Choroid plexus epithelial cell (primary cell): Measurements from ENCODE around the gene RIPPLY3.

Experiments used
- DNase-seq: peaks from one replicate; pipeline ENCODE4 v3.0.0-alpha.2; 2010; ENCODE audit warnings: low read depth
- H3K4me3 ChIP-seq: 2 replicates; pipeline ENCODE4 v1.5.1; 2011; ENCODE audit warnings: low read depth, mild to moderate bottlenecking, control low read depth, low read length, moderate library complexity
- CTCF ChIP-seq: conservative IDR thresholded peaks from 2 replicates; pipeline ENCODE4 v1.5.1; 2011; ENCODE audit warnings: low read depth, mild to moderate bottlenecking, control low read depth, inconsistent platforms, low read length, moderate library complexity

RIPPLY3 gene

GRCh38 chr21:36974851-36975192 is 31.7 kb upstream of the RIPPLY3 start:
- DNase-seq, result no peak
- H3K4me3 ChIP-seq, result no peak overlapping the region
- no peak for TF ChIP-seq CTCF

- no peak overlapping the region for H3K4me3 ChIP-seq
- DNase-seq, result peak; percentile 22
- no peak for TF ChIP-seq CTCF
Measured at GRCh38 chr21:36976228-36976861, 30.2 kb upstream of the RIPPLY3 start.

DNA sequence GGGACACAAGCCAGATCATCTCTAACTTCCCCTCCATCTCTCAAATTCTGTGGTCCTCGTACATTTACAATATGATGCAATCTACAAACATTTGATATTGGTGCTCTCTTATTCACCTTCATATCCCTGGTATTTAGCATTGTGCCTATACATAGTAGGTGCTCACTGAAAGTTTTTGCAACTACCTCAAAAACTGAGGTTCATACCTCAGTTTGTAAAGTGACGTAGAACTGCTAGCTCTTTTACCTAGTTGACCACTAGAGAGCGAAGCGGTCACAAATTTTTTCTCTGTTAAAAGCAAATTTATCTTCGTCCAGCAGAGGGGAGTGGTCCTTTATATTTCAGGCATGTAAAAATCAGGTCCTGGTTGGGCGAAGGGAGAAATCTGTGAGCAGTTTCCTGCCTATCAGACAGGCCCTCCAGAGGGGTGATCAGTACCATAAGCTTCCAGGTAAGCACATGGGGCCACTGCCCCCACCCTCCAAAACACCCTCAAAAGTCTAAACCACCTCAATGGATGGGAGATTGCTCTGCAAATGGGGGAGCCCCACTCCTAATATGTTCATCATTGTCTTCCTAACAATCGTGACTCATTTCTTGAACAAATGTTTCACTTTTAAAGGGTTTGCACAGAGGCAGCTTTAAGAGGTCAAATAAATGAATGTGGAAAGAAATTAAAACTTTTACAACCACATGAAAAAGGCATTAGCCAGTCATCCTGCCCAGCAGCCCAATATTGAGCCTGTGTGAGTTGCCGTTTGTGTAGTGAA is 29.4 kb upstream of the RIPPLY3 start:
- peak; percentile 89 for DNase-seq
- TF ChIP-seq CTCF, result peak; percentile 81
- H3K4me3 ChIP-seq, result no peak overlapping the region

DNA sequence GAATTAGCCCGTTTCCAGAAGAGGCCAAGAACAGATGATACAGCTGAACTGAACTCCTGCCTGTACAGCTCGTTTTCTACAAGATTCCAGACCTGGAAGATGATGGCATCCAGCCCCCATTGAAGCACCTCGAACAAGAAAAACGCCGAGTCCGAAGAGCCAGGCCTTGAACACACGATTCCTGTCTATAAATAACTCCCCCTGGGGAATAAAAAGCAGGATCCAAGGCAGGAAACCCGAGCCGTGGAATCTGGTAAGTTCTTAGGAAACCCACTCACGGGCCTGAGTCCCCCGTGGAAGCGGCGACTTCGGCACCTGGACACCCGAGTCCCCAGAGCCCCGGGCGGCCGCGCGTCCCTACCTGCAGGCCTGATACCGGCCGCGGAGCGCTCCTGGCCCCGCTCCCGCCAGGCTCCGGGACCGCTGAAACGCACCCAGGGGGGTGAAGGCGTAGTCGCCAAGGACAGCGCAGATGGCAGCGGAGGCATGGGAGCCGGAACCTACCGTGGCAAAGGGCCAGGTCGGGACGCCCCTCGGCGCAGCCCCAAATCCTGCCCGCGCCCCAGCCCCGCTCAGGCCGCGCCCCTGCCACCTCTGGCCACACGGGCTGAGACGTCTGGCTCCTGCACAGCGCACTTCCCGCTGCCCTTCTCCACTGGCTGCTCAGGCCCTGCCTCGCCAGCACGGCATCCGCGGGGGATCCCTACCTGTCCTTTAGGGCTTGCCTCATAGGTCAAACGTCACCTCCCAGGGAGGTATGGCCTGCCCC is 26.0 kb upstream of the RIPPLY3 start:
- H3K4me3 ChIP-seq, result peak overlapping the region; percentile 61
- DNase-seq, result peak; percentile 31
- no peak for TF ChIP-seq CTCF

DNA sequence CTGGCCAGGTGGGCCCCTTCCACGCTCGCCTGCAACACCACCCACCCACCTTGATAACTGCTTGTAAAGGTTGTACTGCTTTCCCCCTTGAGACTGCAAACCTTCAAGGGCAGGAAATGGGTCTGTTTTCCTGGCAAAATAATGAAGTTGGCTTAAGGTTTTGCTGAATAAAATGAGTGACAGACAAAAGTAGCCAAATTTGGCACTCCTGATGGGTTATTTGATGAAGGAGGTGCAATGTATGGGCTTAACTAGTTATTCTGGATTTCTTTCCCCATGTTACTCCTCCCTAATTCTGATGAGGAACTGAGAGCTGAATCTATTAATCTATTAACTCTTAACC is 25.5 kb upstream of the RIPPLY3 start:
- H3K4me3 ChIP-seq, result peak overlapping the region; percentile 61
- TF ChIP-seq CTCF, result no peak
- no peak for DNase-seq

- no peak overlapping the region for H3K4me3 ChIP-seq
- TF ChIP-seq CTCF, result no peak
- no peak for DNase-seq
Measured at GRCh38 chr21:36981977-36982700, 24.4 kb upstream of the RIPPLY3 start.
